Mucosa of descending colon (tissue), 3 donors: ENCODE results near the gene FOSL2. TPM values are rescaled to one million over a fixed set of nuclear protein-coding genes. Genes with fewer than 3 reads are reported as not detected.

Experiments
- ATAC-seq: fragments of 200-7000 bp; cut with Tn5 transposase; one replicate; pipeline ENCODE4 v1.9.1; 2020; ENCODE audit warnings: mild to moderate bottlenecking, moderate library complexity
- DNase-seq, 3 donors: peaks; one replicate each; pipeline ENCODE4 v3.0.0-alpha.2; 2020
- H3K36me3 ChIP-seq: fragments of 200-600 bp; one replicate; pipeline ENCODE4 v1.8.0; 2021; ENCODE audit warnings: low read depth, mild to moderate bottlenecking
- H3K4me1 ChIP-seq: fragments of 200-600 bp; one replicate; pipeline ENCODE4 v1.8.0; 2021; ENCODE audit warnings: low read depth, mild to moderate bottlenecking
- H3K4me3 ChIP-seq: fragments of 200-600 bp; one replicate; pipeline ENCODE4 v1.8.0; 2021; ENCODE audit warnings: mild to moderate bottlenecking
- H3K9me3 ChIP-seq: fragments of 200-600 bp; one replicate; pipeline ENCODE4 v1.8.0; 2021; ENCODE audit warnings: mild to moderate bottlenecking
- CTCF ChIP-seq: fragments of 200-600 bp; IDR thresholded peaks from one replicate; pipeline ENCODE4 v1.8.0; 2022; ENCODE audit warnings: antibody characterized with exemption, mild to moderate bottlenecking
- intact Hi-C, 2 donors: fragments of 100-400 bp; cut with DNase I in 1 of 2; cut with micrococcal nuclease in 1 of 2; formaldehyde crosslinking; loops; one replicate each; pipeline versions ENCODE4 v1.11.0 to v1.11.1; 2022; cut with DNase I, micrococcal nuclease
- total RNA-seq, 3 donors: library from RNA; stranded (reverse); fragmentation: NEBNext Ultra II Directional in 2 of 3; extraction: Animal tissue kit (Norgen Biotek cat#: 25700) in 2 of 3; gene quantifications; one replicate each; pipeline versions ENCODE4 v1.2.1 to v1.2.4, GENCODE V29; 2021 to 2023
- donor health status: DM: no; HTN: no; CAD: no; lungs with moderate emphysema.
- donor health status: DM: no; HTN: no; CAD: no.
- donor health status: DM: no; HTN: yes; CAD: no.

The FOSL2 gene
- total RNA-seq, 3 donors from 2014 or later, result 160 to 166 (median 162) TPM

DNA sequence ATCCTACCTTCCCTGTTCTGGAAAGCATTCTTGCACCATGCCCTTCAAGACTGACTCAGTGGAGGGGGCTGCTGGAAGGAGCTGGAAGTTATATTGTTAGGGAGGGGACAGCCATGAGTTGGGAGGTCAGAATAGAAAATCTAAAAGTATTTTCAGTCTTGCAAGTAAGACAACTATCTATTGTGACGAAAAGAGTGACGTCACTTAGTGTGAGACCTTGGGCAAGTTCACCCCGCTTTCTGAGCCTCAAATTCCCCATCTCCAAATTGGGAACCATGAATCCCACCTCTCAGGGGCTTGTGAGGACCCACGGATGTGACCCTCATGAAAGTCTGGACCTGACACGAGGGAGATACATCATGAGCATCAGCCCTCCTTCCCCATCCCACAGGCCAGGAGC is 46.5 kb downstream of the FOSL2 start:
- Histone ChIP-seq H3K4me1 (peaks cover 33% of the 10 kb centered on the region), H3K4me3 (no peak overlapping the region), H3K36me3 (no peaks in the 10 kb centered on the region), H3K9me3 (no peaks in the 10 kb centered on the region)
- intact Hi-C loops, result no loop called here
- DNase-seq (no peak), ATAC-seq (no peak)
- no peak for TF ChIP-seq CTCF

- no peak for DNase-seq
- intact Hi-C loops, result no loop called here
These were observed 47.1 kb downstream of the FOSL2 start for GRCh38 chr2:28439763-28440162.

DNA sequence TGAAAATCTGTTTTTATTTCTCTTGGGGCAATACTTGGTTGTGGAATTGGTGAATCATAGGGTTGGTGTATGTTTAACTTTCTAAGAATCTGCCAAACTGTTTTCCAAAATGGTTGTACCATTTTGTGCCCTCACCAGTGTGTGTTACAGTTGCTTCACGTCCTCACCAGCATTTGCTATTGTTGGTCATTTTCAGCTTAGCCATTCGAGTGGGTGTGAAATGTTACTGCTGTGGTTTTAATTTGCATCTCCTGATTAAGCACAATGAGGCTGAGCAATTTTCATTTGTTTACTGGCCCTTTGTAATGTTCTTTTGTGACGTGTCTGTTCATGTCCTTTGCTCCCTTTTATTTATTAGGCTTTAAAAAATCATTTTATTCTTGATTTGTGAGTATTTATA is 49.7 kb downstream of the FOSL2 start:
- no peak for DNase-seq
- no peak for TF ChIP-seq CTCF
- peaks cover 5% of the 10 kb centered on the region for H3K4me1 ChIP-seq
- no peaks in the 10 kb centered on the region for H3K9me3 ChIP-seq
- no peak for ATAC-seq
- intact Hi-C loops, result no loop called here
- H3K36me3 ChIP-seq, result no peaks in the 10 kb centered on the region
- H3K4me3 ChIP-seq, result no peak overlapping the region

More at GRCh38 chr2:28439763-28440162, 47.1 kb downstream of the FOSL2 start:
- no peaks in the 10 kb centered on the region for H3K9me3 ChIP-seq
- H3K36me3 ChIP-seq, result no peaks in the 10 kb centered on the region
- peaks cover 28% of the 10 kb centered on the region for H3K4me1 ChIP-seq
- no peak for TF ChIP-seq CTCF
- H3K4me3 ChIP-seq, result no peak overlapping the region
- ATAC-seq, result no peak

DNA sequence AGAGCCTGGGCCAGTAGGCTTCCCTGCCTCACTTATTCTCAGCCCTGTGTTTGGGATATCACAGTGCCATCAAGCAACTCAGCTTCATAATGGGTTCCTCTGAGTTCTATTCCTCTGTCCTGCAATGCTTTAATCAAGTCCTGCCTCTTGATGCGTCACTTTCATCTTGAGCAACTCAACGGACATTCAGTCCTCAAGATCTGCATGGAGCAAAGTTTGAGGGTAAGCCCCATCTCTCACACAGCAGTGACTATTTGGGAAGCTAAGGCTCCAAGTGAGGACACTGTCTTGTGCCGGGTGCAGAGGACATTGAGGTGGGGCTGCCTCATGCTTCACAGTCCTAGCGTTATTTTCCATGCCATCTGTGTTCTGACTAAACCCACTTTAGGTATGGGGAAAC is 52.3 kb downstream of the FOSL2 start:
- Histone ChIP-seq H3K4me3 (no peak overlapping the region), H3K36me3 (no peaks in the 10 kb centered on the region), H3K4me1 (no peaks in the 10 kb centered on the region), H3K9me3 (no peaks in the 10 kb centered on the region)
- intact Hi-C loops, result no loop called here
- TF ChIP-seq CTCF, result no peak
- DNase-seq (no peak), ATAC-seq (no peak)

DNA sequence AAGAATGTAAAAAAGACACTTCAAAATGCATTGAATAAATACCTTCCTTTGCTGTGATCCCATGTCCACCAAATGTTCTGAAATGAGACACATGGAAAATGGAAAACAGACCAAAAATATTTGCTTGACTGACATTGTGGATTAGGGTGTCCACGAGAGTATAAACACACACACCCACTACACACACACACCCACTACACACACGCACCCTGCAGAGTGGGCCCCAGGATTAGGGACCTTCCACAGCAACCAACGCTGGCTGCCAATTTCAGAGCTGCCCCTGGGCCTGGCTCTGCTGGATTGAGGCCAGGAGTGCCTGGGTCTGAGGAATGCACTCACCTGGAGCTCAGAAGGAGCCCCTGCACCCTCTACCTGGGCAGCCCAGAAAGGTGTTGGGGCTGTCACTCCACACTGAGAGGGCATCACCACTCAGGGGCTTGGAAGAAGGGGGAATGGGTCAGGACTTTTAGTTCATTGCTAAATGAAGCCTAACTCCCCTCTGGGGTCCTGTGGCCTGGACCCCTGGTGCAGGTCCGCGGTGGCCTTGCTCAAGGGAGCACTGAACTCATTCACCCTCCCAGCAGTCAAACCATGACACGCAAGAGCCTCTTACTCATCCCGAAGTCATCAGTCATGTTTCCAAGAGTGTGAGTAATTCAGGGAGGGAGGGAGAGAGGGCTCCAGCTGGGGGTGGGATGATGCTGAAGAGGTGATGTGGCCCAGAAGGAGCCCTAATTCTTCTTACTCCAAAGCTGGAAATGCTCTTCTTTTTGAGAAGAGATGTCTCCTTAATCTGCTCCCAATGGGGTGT is 53.0 kb downstream of the FOSL2 start:
- DNase-seq (no peak), ATAC-seq (peak; percentile 73)
- intact Hi-C loops, result no loop called here
- no peak overlapping the region for H3K4me3 ChIP-seq
- H3K36me3 ChIP-seq, result no peaks in the 10 kb centered on the region
- H3K9me3 ChIP-seq, result no peaks in the 10 kb centered on the region
- H3K4me1 ChIP-seq, result no peaks in the 10 kb centered on the region
- TF ChIP-seq CTCF, result no peak

- DNase-seq (no peak), ATAC-seq (no peak)
- H3K36me3 ChIP-seq, result no peaks in the 10 kb centered on the region
- no peaks in the 10 kb centered on the region for H3K9me3 ChIP-seq
- TF ChIP-seq CTCF, result no peak
- H3K4me1 ChIP-seq, result no peaks in the 10 kb centered on the region
- no peak overlapping the region for H3K4me3 ChIP-seq
- intact Hi-C loops, result no loop called here
These were observed 53.9 kb downstream of the FOSL2 start for GRCh38 chr2:28446531-28446930.
